Tibial artery (tissue), 4 donors: ENCODE measurements around the gene CYTH1.

ENCODE experiments used
- DNase-seq, 2 donors: peaks; one replicate each; pipeline ENCODE4 v3.0.0-alpha.2; 2019
- H3K27ac ChIP-seq, 2 donors: fragments of 200-600 bp; sonication (generic) in 1 of 2; 1 replicate in 1 of 2; 2 replicates in 1 of 2; pipeline ENCODE4 v1.5.1; 2018 to 2019; ENCODE audit warnings: mild to moderate bottlenecking in 1 of 2
- H3K27me3 ChIP-seq, 2 donors: fragments of 200-600 bp; sonication (generic) in 1 of 2; one replicate each; pipeline versions ENCODE4 v1.5.1 to v1.6.0; 2016 to 2019
- H3K36me3 ChIP-seq, 3 donors: fragments of 200-600 bp; sonication (generic) in 2 of 3; one replicate each; pipeline ENCODE4 v1.5.1; 2016 to 2019; ENCODE audit warnings: mild to moderate bottlenecking in 2 of 3
- H3K4me1 ChIP-seq, 4 donors: fragments of 200-600 bp; sonication (generic) in 2 of 4; 1 replicate in 3 of 4; 2 replicates in 1 of 4; pipeline ENCODE4 v1.5.1; 2016 to 2019
- H3K4me3 ChIP-seq, 2 donors: fragments of 200-600 bp; sonication (generic) in 1 of 2; 1 replicate in 1 of 2; 2 replicates in 1 of 2; pipeline ENCODE4 v1.5.1; 2018 to 2019; ENCODE audit warnings: mild to moderate bottlenecking in 2 of 2
- H3K9me3 ChIP-seq, 3 donors: fragments of 200-600 bp; sonication (generic) in 1 of 3; one replicate each; pipeline ENCODE4 v1.5.1; 2016 to 2019
- CTCF ChIP-seq, 2 experiments: fragments of 200-600 bp in 1 of 2; fragments of 450-650 bp in 1 of 2; IDR thresholded peaks; one replicate each; pipeline ENCODE4 v1.5.1; 2017 to 2019; ENCODE audit warnings: antibody characterized with exemption in 2 of 2, mild to moderate bottlenecking in 1 of 2, moderate library complexity in 1 of 2
- intact Hi-C: fragments of 100-400 bp; cut with DNase I; formaldehyde crosslinking; loops from one replicate; pipeline ENCODE4 v1.15.0; 2023; ENCODE audit warnings: low total_unique reads

Gene CYTH1

GRCh38 chr17:78678222-78678557 is 103.9 kb downstream of the CYTH1 start:
- H3K4me3 ChIP-seq, result no peak overlapping the region
- H3K36me3 ChIP-seq, result peaks cover 25 to 75% (median 62%) of the 10 kb centered on the region in 3 donors
- H3K27ac ChIP-seq, result no peak overlapping the region
- DNase-seq, result no peak
- no peaks in the 10 kb centered on the region for H3K9me3 ChIP-seq
- no peak for TF ChIP-seq CTCF (IDR thresholded peaks at IDR 0.05)
- no peaks in the 10 kb centered on the region for H3K27me3 ChIP-seq
- H3K4me1 ChIP-seq, result peaks cover 0 to 14% (median 6%) of the 10 kb centered on the region in 4 donors
- intact Hi-C loops, result no loop called here

- Histone ChIP-seq H3K27ac (no peak overlapping the region), H3K36me3 (peaks cover 25 to 81% (median 62%) of the 10 kb centered on the region in 3 donors), H3K4me1 (peaks cover 0 to 14% (median 6%) of the 10 kb centered on the region in 4 donors), H3K9me3 (no peaks in the 10 kb centered on the region), H3K4me3 (no peak overlapping the region), H3K27me3 (no peaks in the 10 kb centered on the region)
- no peak for DNase-seq
- intact Hi-C loops, result no loop called here
- TF ChIP-seq CTCF (IDR thresholded peaks at IDR 0.05), result no peak
Measured at GRCh38 chr17:78677303-78678221, 104.5 kb downstream of the CYTH1 start.

GRCh38 chr17:78676412-78677302 is 105.4 kb downstream of the CYTH1 start:
- intact Hi-C loops, result no loop called here
- DNase-seq, result no peak
- H3K27ac ChIP-seq, result no peak overlapping the region
- H3K4me1 ChIP-seq, result peaks cover 0 to 10% (median 4%) of the 10 kb centered on the region in 4 donors
- peaks cover 25 to 81% (median 62%) of the 10 kb centered on the region in 3 donors for H3K36me3 ChIP-seq
- H3K4me3 ChIP-seq, result no peak overlapping the region
- TF ChIP-seq CTCF (IDR thresholded peaks at IDR 0.05), result no peak
- H3K27me3 ChIP-seq, result no peaks in the 10 kb centered on the region
- H3K9me3 ChIP-seq, result no peaks in the 10 kb centered on the region

- H3K4me3 ChIP-seq, result no peak overlapping the region
- intact Hi-C loops, result no loop called here
- peaks cover 25 to 81% (median 62%) of the 10 kb centered on the region in 3 donors for H3K36me3 ChIP-seq
- DNase-seq, result no peak
- H3K4me1 ChIP-seq, result peaks cover 0 to 2% (median under 1%) of the 10 kb centered on the region in 4 donors
- H3K9me3 ChIP-seq, result no peaks in the 10 kb centered on the region
- no peak overlapping the region for H3K27ac ChIP-seq
- TF ChIP-seq CTCF (IDR thresholded peaks at IDR 0.05), result no peak
- H3K27me3 ChIP-seq, result no peaks in the 10 kb centered on the region
Measured at GRCh38 chr17:78675836-78676235, 106.2 kb downstream of the CYTH1 start.

- TF ChIP-seq CTCF (IDR thresholded peaks at IDR 0.05), result no peak
- H3K9me3 ChIP-seq, result no peaks in the 10 kb centered on the region
- H3K36me3 ChIP-seq, result peaks cover 22 to 77% (median 62%) of the 10 kb centered on the region in 3 donors
- H3K4me1 ChIP-seq, result no peaks in the 10 kb centered on the region
- H3K27me3 ChIP-seq, result no peaks in the 10 kb centered on the region
- no peak overlapping the region for H3K4me3 ChIP-seq
- intact Hi-C loops, result no loop called here
- H3K27ac ChIP-seq, result no peak overlapping the region
- DNase-seq, result no peak
Measured at GRCh38 chr17:78675316-78675616, 106.8 kb downstream of the CYTH1 start.
